ENCODE data around the gene ANKH.
"Not testable (repeated sequence)": the region's sequence is repeated elsewhere in the genome, so short reads cannot be mapped to it uniquely, and the experiment has no call there.

ANKH gene

DNA sequence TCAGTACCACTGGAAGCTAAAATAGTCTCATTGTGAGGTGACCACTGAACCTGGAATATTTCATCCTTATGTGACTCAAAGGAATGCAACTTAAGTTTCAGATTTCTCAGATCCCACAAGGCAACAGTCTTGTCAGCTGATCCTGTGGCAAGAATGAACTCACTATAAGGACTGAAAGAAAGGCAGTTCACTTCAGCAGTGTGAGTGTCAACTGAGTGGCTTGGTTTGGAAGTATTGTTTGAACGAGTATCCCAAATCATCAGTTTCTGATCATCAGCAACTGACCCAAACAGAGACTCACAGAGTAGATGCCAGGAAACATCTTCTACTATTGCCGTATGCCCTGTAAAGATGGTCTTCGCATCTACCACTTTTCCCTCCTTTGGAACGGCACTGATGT is 74.2 kb downstream of the ANKH start:
- DNase-seq (ENCODE audit: low read depth in 4 of 4, low spot score in 1 of 4): not testable (repeated sequence)

DNA sequence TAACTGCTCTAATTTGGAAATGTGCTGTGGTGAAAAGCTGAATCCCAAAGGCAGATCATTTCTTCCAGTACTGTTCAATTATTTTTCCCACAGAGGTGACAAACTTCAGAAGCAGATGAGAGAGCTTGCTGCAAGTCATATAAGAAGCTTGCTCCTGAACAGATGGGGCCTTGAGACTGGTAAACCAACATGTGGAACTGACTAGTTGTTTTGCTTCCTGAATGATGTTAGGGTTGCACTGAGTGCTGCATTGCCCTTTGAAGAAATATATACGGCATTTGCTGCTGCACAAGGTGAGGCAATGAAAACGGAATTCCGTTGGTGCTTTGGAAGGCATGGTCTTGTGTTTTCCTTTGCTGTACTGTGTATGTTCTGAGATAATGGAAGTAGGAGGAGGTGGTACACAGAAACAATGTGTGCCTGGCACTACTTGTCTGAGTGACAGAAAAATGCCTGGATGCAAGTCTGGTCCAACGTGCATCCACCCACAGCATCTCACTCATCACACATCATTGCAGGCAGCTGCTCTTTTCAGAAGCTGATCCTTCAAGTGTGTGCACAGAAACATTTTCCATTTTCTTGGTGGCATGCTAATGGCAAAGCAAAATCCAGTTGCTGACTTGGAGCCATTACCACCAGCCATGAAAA is 76.9 kb downstream of the ANKH start:
- no peak for DNase-seq (ENCODE audit: low read depth in 4 of 4, low spot score in 1 of 4)

DNA sequence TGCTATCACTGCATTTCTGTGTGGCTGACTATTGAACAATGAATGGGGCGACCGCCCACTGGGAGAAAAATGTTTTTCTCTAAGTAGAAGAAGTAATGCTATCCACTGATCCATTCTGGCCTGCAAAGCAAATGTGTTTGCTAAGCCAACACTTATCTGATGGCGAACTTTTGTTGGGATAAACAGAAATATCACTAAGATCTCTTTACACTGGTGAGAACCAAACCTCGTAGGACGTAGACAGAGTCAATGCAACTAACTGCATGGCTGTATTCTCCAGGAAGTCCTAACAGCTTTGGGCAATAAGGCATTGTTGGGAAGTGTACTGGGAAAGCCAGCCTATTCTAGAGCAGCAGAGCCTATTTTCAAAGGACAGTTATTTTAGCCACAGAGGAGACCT is 77.7 kb downstream of the ANKH start:
- no peak for DNase-seq (ENCODE audit: low read depth in 4 of 4, low spot score in 1 of 4)

DNA sequence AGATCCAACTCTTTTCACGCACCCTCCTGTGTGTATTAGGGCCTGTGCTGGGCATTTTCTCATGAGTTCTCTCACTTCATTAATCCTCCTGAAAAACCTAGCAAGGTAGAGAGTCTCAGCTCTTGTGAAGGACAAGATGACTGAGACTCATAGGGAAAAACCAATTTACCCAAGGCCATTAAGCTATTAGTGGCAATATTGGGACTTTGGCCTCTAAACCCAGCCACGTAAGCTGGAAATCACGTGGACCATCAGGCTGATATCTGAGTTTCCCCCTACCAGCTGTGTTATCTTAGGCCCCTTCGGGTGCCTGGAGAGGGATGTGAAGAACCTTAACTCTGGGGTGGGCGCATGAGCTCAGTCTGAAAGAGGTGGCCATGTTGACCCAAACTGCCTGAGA is 80.7 kb downstream of the ANKH start:
- no peak for DNase-seq (ENCODE audit: low read depth in 4 of 4, low spot score in 1 of 4)

DNA sequence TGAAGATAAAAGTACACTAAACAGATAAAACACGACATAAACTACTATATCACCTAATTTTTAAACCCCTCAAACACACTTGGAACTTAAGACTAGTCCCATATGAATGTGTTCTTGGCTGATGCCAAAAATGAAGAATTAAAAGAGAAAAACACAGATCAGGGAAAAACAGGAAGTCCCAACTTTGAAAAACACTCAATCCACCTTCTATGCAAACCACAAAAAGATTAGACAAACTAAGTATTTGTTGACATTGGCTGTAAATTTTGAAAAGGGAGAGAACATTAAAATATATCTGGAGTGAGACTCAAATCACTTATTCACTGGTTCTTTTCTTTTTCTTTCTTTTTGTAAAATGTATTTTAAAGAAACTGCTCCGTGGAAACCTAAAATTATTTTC is 81.4 kb downstream of the ANKH start:
- no peak for DNase-seq (ENCODE audit: low read depth in 4 of 4, low spot score in 1 of 4)

DNA sequence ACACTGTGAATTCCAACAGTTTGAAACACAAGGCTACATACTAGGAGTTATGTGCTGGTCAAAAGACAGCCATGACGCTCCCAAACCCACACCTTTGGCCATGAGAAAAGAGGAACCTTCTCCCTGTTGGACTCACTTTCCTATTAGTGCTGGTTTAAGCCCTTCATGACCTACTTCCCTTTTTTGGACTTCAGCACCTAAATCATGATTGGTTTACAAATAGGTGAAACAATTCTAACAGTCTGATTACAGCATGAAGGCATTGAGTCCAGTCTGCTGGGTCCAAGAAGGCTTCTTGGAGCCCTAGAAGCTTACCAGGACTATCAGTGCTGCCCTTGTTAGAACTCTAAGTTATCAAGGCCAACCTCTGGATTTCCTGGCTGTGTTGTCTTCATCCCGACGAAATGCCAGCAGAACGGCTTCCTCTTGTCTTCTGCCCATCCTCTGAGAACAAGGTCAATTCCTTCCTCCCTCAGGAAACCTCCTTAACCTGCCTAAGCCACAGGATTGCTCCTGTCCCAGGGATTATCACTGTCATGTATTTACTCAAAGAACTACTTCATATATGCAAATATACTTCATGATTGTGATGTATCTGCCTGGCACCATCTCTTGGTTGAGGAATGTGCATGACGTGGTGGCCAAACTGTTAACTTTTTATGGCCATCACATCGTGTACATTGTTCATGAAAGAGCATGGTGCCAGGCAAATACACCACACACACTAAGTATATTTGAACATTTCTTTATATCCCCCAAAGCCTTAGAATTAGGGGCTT is 83.6 kb downstream of the ANKH start:
- DNase-seq (ENCODE audit: low read depth in 4 of 4, low spot score in 1 of 4): no peak

DNA sequence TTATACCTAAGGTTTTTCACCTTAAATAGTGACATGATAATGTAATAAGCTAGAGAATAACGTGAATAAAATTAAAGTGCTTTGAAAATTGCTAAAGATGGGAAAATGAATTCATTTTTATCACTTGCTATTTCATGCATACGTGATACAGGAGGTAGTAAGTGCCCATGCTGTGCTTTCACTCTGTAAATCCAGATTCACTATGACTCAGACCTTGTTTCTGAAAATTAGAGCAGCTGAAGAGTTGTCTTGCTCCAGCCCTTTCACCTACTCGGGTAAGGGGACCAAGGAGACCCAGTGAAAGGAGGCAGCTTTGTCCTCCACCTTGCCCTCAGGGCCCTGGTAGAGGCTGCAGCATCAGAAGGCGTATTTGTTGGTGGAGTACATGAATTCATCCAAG is 87.9 kb downstream of the ANKH start:
- DNase-seq (ENCODE audit: low read depth in 4 of 4, low spot score in 1 of 4): no peak

DNA sequence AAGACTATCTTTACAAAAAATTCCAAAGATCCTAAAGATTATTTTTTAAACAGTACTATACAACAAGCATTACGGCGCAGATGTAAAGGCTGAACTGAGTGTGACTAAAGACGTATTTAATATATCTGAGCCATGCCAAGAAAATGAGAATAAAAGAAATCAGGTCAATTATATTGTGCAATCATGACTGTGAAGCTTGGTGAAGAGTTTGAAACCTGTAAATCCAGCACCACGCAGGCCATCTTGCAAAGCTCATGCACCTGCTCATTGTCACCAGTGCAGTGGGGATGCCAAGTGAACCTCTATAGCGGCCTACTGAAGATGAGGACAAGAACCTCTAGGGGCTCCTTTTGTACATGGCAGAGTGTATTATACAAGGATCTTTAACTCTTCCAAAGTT is 89.0 kb downstream of the ANKH start:
- no peak for DNase-seq (ENCODE audit: low read depth in 4 of 4, low spot score in 1 of 4)

DNA sequence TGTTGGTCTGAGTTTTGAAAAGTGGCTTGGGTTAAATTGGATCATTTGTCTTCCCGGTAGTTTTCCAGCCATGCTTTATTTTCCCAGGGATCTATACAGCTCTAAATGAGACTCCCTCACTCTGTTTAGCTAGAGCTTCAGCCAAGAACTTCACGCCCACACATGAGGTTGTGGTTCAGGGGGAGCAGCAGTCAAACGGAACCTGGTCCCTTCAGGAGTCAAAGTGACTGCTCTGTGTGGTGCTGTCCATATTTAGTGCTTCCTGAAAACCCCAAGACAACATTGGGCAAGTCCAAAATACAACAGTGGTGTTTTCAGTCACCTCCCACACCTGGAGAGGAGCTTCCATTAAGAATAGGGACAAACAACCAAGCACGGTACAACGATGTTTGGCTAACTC is 90.5 kb downstream of the ANKH start:
- no peak for DNase-seq (ENCODE audit: low read depth in 4 of 4, low spot score in 1 of 4)

DNA sequence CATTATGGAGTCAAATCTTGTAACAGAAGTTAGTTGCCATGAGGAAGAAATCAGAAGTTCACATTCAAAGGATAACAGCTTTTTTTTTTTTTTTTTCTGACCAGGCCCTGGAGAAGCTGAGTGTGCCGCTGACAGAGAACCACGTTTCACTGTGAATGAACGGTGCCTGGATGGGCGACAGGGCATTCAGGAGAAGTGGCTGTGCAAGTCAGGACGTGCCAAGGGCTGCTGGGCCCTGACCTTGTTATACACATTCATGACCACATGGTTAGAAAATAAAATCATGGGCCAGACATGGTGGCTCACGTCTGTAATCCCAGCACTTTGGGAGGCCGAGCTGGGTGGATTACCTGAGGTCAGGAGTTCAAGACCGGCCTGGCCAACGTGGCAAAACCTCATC is 91.6 kb downstream of the ANKH start:
- no peak for DNase-seq (ENCODE audit: low read depth in 4 of 4, low spot score in 1 of 4)

DNA sequence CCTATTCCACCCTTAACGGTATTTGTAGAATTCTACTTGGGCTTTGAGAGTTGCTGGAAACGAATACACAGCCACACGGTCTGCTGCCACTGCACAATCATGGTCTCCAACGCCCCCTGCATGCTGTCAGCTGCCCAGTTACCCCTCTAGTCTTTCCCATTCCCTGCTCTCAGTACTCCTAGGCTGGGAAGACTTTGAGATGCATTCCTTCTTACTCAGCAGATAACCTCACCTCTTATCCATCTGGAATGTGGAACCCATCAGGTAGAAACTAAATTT is 92.8 kb downstream of the ANKH start:
- DNase-seq (ENCODE audit: low read depth in 4 of 4, low spot score in 1 of 4): no peak

DNA sequence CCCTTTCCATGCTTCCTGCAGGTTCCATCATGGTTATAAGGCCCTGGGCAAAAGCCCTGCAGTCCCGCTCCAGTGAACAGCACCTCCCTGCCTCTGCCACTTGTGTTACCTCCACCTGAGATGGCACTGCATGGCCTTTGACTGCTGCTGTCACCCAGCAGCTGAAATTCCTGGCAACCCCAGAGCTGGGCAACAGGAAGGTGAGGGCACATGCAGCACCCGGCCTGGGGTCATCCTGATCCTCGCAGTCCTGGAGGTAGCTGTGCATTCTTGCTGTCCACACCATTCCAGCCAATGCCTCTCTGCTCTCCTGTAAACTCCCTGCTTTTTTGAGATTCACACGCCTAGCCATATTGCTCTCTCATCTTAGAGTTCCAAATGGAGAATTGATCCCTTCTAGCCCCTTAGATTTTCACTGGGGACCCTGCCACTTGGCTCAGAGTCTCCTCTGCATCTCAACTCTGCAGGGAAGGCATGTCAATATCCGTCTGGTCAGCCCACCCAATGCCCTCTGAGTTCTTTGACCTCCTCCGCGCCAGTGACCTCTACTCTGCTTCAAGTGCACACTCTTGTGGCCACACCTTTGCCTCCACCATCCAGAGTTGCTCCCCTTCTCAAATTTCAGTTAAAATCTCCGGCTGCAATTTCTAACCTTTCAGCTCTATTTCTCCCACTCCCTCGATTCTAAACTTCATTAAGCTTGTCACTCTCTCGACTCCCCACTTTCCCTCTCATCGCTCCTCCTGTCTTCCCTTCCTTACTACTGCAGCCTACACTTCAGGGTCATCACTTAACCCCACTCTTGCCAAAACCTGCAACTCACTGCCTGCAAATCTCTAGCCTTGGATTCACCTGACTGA is 93.4 kb downstream of the ANKH start:
- no peak for DNase-seq (ENCODE audit: low read depth in 4 of 4, low spot score in 1 of 4)

DNA sequence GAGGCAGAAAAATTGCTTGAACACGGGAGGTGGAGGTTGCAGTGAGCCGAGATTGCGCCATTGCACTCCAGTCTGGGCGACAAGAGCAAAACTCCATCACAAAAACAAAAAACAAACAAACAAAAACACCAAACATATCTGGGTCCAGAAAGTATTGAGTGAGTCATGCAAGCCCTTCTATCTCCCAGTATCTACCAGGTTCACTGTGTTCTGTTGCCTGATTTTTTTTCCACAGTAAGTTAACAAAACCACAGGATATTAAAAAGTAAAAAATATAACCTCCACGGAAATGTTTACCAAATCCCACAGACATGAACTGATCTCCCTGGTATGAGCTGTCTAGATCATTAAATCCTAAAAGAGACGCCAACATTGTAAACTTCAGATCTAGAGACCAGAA is 94.4 kb downstream of the ANKH start:
- no peak for DNase-seq (ENCODE audit: low read depth in 4 of 4, low spot score in 1 of 4)

DNA sequence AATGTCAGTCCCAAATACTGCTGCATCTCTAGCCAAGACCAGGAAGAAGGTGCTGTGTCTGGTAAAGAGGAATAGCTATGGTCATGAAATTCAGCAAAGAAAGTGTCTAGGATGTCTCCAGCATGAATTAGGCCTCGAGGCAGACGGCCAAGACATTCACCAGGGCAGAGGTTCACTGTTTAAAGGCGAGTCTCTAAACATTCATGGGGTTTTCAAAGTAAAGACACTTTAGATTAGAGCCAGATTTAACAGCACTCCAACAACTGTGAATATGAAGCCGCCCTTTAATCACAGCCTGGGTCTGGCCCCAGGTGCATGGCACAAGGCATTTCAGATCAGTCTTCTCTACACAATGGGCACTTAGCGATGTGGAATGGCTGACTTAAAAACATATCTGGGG is 95.0 kb downstream of the ANKH start:
- DNase-seq (ENCODE audit: low read depth in 4 of 4, low spot score in 1 of 4): no peak

DNA sequence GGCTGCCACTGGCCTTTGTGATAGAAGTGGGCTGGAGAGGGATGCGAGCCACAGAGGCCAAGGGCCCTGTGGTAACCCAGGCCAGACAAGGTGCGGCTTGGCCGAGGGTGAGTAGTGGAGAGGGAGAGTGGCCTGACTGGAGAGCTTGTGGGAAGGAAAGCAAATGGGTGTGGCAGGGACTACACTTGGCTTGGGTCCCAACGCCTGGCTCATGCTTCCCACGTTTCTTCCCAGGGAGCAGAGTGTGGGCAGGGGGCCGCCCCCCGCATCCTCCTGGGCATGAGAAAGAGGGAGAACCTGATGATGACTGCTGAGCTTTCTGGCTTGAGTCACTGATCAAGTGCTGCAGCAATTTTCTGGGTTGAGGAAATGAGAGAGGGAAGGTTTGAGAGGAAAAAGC is 95.7 kb downstream of the ANKH start:
- no peak for DNase-seq (ENCODE audit: low read depth in 4 of 4, low spot score in 1 of 4)

DNA sequence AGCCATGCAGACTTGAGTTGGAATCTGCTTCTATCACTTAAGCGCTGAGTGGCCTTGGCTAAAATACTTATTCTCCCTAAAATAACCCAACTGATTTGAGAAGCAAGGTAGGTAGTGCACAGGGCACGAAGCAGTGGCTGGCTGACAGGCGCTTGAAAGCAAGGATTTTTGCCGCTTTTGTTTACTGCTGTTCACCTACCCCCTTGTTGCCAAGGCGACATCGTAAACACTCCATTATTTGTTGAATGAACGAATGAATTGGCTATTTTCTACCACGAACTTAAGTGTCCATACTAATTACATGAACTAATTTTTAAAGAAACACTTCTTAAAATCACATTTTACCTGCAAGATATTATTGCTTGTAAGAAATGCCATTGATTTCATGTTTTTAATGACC is 98.0 kb downstream of the ANKH start:
- no peak for DNase-seq (ENCODE audit: low read depth in 4 of 4, low spot score in 1 of 4)

DNA sequence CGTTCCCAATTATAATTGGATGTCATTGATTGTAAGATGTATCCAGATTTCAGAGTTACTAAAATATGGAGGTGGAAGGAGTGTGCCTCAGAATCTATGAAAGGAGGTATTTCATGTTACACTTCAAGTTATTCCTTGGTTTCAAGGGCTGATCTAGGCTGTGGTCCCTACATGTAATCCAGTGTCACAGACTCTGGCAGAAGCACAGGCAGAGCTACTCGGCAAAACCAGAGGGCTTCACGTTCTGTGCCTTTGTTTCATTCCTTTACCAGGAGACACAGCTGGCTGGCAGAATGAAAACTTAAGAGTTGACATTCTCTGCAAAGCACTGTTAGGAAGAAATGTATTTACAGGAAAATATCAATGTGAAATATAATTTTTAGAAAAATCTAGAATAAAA is 99.6 kb downstream of the ANKH start:
- no peak for DNase-seq (ENCODE audit: low read depth in 4 of 4, low spot score in 1 of 4)

DNA sequence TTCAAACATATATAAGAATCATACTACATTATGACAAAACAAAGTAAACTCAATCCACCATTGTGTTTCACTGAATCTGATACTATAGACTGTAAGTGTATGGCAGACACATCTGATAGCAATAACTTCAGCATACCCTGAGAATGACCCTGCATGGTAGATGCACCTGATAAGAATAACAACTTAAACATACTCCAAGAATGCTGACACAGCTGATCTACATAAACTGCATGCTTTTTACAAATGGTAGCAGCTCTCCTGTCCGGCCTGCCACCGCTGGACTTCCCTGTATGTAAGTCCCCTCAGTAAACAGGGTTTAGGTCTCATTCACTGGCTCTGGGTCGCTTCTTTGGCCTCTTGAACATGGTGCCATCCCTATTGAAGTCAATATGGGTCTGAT is 100.4 kb downstream of the ANKH start:
- DNase-seq (ENCODE audit: low read depth in 4 of 4, low spot score in 1 of 4): no peak

DNA sequence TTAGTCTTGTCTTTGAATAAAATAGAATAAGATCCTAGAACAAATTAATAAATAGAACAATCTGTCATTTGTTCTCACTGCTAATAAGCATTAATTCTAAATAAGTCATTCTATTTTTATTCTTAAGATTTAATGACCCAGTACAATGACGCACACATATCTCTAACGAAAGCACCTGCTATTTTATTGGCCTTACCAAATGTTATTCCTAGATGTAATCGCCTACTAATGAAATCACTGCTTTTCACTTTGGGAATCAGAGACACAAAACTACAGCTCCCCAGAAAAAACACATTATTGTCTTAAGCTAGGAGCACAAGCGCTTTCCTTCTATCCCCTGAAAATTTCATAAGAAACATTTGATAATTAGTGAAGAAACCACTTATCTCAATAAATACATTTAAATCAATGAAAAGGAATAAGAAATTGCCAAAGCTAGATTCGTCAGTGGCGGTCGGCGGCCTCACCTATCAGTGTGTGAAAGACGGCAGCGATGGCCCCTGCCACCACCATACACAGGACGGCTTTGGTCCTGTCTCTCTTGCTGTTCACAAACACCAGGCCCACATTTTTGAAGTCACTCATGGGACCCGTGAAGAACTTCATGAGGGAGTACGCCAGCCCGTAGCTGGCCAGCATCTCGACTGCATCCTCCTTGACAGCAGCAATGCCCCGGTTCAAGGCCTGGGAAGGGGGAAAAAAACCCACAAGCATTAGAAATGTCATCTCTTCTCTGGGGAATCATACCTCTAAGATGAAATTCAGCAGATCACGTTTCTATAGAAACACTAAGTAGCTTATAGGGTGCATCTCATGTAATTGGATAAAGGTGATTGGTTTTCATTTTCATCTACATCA is 102.8 kb downstream of the ANKH start:
- no peak for DNase-seq (ENCODE audit: low read depth in 4 of 4, low spot score in 1 of 4)

DNA sequence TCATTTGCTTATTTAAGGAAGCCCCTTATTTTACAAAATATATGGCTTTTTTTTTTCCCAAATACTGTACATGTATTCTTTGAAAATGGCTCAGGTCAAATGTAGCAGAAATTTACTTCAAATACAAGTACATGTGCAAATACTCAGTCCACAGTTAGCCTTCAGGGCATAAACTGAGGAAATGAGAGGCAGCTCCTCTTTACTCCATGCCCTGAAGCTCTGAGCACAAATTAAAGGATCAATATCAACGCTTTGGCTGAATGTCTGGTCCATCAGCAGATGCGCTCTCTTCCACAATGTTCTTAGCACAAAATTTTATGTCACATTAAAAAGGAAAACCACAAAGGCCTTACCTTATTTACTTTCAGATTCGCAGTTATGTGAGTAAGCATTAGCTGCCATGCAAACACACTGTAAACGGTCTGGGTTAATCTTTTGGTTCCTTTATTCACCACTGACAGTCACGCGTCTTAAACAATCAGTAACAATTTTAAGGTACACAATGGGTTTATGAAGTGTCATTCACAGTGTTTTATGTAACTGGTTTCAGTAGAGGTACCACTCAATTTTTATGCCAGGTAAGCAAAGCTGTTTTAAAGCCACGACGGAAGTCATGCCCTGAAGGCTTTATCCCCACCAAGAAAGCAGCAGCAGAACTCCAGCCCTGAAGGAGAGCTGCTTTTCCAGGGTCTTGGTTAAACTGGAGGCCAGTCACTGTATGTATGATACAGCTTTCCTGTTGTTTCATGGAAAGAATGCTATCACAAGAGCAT is 103.7 kb downstream of the ANKH start:
- no peak for DNase-seq (ENCODE audit: low read depth in 4 of 4, low spot score in 1 of 4)

DNA sequence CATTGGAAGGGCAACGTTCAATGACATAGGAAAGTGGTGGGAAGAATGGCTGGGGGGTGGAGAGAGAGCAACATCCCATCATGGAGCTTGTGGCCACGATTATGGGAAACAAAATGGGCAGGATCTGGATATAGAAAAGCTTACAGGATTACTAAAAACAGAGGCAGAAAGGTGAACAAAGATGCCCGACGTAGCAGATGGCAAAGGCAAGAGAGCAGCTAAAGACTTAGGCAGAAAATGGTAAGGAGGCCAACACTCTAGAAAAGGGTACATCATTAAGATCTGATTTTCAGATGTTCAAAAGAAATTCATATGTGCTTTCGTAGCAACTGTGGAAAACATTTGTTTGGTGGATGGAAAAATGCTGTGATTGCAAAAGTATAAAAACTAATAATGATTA is 104.5 kb downstream of the ANKH start:
- no peak for DNase-seq (ENCODE audit: low read depth in 4 of 4, low spot score in 1 of 4)

Data from stimulated activated CD4-positive, alpha-beta T cell treated with anti-CD3 and anti-CD28 coated beads, Interleukin-1b, Interleukin-23, amount 100 ng/mL, for 24 hours (primary cell).